Activated CD4-positive, alpha-beta T cell treated with anti-CD3 and anti-CD28 coated beads, Interleukin-2, amount 50 U/mL, for 24 hours (primary cell): ENCODE data around the gene NARF.

ENCODE experiments used
- DNase-seq, 2 donors: peaks; one replicate each; pipeline ENCODE4 v3.0.0-alpha.2; 2020; ENCODE audit warnings: low read depth in 1 of 2, low spot score in 1 of 2

Gene NARF

GRCh38 chr17:82433560-82434215 is 24.9 kb upstream of the NARF start:
- DNase-seq: no peak

GRCh38 chr17:82434216-82434565 is 24.4 kb upstream of the NARF start:
- no peak for DNase-seq

- DNase-seq: no peak
Measured at GRCh38 chr17:82435103-82435502, 23.4 kb upstream of the NARF start.

DNA sequence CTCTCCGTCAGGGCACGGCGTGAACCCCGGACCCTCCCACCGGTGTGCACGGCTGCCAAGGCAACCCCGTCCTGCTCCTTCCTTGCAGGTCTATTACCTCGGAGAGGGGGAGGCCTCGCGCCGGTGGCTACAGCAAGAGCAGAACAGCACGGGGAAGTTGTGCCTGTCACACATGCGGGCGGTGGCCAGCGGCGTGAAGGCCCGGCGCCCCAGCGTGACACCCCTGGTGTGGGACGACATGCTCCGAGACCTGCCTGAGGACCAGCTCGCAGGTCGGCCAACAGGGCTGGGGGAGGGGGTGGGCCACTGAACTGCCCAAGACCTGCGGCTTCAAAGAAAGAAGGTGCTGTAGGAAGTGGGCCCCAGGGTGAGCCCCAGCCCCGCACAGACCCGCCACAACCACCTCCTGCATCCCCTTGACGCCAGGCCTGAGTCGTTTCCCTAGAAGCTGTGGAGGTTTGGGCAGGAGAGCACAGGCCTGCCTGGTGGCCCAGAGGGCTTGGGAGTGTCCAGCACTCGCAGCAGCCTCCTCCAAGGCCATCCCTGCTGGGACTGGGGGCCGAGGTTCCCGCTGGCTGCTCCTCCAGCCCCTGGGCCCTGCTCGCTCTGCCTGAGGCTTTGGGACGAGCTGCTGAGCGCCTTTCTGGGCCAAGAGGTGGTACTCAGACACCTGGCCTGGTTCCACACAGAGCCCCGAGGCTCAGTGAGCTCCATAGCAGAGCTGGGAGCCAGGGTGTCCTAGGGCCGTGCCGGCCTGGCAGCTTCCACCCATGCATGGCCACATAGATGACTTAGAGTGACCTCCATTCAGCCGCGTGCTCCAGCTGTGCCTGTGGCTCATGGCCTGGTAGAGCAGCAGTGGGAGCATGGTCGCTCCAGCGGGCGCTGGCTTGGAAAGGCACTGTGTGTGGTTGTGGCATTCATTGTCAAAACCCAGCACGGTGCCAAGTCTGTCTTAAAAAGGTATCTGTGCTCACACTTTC is 22.6 kb upstream of the NARF start:
- DNase-seq: no peak

- DNase-seq: no peak
Measured at GRCh38 chr17:82436601-82437324, 21.8 kb upstream of the NARF start.

DNA sequence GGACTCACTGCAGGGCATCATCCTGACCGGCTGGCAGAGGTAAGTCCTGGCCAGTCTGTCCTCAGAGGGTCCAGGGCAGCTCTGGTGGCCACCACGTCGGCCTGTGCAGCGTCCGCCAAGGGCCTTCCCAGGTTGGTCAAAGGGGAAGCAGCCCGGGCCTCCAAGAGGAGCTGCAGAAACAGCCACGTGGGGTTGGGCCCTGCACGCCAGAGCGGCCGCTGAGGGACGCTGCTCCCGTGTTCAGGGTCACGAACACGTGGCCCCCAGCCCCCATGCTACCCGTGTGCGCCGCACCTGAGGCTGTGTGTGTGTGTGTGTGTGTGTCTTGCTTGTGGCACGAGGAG is 21.2 kb upstream of the NARF start:
- no peak for DNase-seq

- no peak for DNase-seq
Measured at GRCh38 chr17:82438401-82439193, 19.9 kb upstream of the NARF start.

DNA sequence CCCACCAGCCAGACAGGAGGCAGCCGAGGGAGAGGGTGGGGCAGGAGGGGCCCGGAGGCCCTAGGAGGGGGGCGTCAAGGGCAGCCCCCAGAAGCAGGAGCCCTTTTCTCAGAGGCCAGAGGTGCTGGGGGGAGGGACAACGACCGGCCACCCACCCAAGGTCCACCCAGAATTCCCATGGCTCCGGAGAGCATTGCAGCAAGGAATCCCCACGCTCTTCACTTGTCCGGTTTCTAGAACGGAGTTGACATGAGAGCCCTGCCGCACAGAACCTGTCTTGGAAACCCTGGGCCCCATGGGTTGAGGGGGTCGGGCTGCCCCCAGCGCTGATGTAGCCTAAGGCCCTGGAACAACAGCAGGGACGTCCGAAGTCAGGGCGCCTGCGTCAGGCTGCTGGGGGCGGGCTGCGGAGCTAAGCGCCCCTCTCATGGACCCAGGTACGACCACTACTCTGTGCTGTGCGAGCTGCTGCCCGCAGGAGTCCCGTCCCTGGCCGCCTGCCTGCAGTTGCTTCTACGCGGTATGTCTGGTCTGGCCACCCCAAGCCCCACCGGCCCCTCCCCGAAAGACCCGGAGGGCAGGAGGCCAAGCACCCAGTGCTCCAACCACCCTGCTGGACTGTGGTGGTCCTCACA is 19.2 kb upstream of the NARF start:
- no peak for DNase-seq

DNA sequence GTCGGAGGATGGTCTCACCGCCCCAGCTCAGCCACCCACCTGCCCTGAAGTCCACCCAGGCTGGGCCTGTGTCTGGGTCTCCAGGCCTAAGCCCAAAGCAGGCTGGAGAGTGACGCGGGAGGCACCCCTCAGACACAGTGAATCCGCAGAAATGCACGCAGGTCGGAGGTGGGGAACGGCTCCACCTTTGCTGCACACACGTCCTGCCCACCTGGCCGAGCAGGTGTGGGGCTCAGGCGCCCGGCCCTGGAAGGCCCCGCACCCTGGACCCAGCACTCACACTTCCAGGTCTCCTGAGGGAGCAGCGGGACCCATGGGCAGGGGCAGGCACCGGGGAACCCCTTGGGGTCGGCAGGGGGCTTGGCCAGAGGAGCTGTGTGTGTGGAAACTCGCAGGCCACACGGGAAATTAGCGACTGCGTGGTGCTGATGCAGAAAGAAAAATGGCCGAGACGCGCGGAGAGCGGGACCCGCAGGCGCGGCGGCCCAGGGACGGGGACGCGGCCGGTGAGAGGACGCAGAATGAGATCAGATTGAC is 18.6 kb upstream of the NARF start:
- no peak for DNase-seq

GRCh38 chr17:82440469-82440981 is 18.0 kb upstream of the NARF start:
- no peak for DNase-seq

- DNase-seq: no peak
Measured at GRCh38 chr17:82440991-82441627, 17.4 kb upstream of the NARF start.

DNA sequence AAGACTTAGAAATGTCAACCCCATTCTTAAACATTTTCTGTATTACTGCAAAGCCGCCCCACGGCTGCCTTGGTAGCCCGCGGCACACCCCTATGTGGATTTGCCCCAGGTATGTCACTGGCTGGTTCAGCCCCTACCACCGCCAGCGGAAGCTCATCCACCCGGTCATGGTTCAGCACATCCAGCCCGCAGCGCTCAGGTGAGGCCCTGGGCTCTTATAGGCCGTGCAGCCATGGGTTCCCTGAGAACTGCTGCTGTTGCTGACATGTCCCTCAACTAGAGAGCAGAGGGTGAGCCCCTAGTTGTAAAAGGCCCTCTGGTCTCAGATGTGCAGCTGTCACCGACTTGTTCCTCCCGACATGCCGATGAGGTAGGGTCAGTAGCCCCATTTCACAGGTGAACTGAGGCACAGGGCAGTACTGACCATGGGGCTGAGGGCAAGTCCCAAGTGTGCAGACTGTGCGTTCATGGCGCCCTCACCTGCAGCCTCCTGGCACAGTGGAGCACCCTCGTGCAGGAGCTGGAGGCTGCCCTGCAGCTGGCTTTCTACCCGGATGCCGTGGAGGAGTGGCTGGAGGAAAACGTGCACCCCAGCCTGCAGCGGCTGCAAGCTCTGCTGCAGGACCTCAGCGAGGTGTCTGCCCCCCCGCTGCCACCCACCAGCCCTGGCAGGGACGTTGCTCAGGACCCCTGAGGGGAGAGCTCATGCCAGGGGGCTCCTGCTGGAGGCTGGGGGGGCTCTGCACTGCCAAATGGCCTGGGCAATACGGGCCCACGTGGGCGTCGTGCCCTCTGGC is 16.7 kb upstream of the NARF start:
- no peak for DNase-seq

- DNase-seq: no peak
Measured at GRCh38 chr17:82442643-82443464, 15.7 kb upstream of the NARF start.

- no peak for DNase-seq
Measured at GRCh38 chr17:82443465-82444283, 14.9 kb upstream of the NARF start.

DNA sequence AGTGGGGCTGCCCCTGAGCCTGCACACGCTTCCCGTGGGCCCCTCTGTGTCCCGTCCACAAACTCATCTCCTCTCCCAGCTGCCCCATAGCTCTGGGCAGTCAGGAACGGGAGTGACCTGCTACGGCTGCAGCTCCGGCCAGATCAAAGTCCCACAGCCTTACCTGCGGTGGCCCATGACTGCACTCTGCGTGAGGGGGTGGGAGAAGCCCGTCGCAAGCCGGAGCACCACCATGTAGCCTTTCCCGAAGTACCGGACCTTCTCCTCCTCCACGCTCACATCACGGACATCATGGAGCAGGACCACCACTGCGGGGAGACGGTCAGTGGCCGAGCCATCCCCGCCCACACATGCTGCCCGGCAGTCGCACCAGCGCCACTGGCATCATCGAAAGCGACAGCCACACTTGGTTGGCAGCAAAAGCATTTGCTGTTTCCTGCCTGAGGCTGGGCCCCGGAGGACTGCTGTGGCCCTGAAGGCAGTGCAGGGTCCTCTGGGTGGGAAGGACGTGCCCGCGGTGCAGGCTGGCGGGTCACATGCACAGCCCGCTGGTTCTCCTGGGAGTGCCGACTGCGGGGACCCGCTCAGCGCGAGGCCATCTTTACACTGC is 14.2 kb upstream of the NARF start:
- no peak for DNase-seq

- no peak for DNase-seq
Measured at GRCh38 chr17:82444941-82445521, 13.5 kb upstream of the NARF start.
